ENCODE data around the gene IMMP2L.
"Not testable (repeated sequence)": the region's sequence is repeated elsewhere in the genome, so short reads cannot be mapped to it uniquely, and the experiment has no call there.

Gene IMMP2L

DNA sequence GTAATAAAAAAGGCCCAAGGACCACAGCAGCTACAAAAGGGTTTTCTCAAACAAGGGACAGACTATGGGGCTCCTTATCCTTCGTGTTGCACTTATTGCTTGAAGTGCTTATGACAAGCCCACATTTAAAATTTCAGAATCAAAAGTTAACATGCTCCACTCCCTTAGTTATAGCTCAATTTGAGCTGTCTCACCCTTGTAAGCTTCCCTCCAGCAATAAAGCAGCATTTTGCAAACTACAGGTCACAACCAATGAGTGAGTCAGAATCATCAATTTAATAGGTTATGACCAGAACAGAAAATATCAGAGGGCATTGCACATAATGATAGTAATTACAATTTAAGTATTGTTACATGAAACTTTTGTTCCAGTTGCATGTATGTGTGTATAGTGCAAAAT lies 53.0 kb downstream of the IMMP2L start:
- DNase-seq (ENCODE audit: low spot score): no peak

DNA sequence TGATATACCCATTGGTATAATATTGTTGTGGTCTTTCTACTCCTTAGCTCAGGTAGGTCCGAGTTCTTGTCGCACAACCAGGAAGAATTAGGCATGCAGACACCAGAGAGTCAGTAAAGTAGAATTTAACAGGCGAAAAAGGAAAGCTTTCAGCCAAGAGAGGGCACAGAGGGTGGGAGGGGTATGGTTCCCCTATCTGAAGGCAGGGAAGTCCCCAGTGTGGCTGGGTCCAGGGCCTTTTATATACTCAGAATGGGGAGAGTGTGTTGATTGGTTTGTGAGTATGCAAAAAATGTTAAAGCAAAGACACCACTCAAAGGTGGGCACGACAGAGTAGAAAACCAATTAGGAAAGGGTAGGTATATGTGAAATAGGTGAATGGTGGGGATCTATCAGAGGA lies 53.9 kb downstream of the IMMP2L start:
- DNase-seq (ENCODE audit: low spot score): no peak

DNA sequence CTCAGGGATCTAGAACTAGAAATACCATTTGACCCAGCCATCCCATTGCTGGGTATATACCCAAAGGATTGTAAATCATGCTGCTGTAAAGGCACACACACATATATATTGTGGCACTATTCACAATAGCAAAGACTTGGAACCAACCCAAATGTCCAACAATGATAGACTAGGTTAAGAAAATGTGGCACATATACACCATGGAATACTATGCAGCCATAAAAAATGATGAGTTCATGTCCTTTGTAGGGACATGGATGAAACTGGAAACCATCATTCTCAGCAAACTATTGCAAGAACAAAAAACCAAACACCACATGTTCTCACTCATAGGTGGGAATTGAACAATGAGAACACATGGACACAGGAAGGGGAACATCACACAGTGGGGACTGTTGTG lies 56.9 kb downstream of the IMMP2L start:
- not testable (repeated sequence) for DNase-seq (ENCODE audit: low spot score)

DNA sequence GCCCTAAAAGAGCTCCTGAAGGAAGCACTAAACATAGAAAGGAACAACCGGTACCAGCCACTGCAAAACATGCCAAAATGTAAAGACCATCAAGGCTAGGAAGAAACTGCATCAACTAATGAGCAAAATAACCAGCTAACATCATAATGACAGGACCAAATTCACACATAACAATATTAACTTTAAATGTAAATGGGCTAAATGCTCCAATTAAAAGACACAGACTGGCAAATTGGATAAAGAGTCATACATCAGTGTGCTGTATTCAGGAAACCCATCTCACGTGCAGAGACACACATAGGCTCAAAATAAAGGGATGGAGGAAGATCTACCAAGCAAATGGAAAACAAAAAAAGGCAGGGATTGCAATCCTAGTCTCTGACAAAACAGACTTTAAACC lies 60.5 kb downstream of the IMMP2L start:
- DNase-seq (ENCODE audit: low spot score): not testable (repeated sequence)

DNA sequence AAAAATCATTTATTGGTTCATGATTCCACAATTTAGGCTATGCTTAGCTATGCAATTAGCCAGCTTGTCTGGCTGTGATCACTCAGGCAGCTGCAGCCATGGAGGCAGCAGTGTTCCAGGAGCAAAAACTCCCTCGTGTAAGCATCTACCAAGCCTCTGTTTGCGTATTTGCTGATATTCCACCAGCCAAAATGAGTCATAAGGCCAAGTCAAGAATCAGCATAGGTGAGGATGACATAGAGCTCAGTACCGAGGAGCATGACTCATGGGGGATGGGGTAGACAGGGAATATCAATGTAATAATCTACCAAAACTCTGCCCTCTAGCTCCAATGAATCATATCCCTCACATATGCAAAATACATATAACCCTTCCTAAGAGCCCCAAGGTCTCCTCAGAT lies 63.3 kb downstream of the IMMP2L start:
- no peak for DNase-seq (ENCODE audit: low spot score)

DNA sequence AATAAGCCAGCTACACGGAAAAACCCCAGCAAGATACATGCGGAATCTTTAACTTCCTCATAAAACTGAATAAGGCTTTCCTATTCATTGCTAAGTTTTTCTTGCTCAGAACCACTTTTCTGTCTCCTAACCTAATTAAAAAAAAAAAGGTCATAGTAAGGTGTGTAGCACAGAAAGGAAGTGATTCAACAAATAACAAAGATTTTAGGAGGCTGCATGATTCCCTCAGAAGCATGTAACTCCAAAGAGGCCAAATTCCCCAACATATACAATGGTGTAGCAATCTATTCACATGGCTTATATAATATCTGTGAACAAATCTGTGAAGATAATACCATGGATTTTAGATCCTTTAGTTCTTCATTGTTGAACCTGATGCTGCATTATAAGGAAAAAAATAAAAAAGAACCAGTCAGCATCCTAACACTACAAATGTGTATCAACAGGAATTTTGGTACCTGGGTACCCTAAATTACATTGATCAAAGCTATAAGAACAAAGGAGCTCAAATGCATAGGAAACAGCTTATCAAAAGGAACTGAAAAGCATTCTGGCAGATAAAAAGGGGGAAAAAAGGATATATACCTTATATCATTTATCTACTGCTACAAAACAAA lies 63.8 kb downstream of the IMMP2L start:
- no peak for DNase-seq (ENCODE audit: low spot score)

DNA sequence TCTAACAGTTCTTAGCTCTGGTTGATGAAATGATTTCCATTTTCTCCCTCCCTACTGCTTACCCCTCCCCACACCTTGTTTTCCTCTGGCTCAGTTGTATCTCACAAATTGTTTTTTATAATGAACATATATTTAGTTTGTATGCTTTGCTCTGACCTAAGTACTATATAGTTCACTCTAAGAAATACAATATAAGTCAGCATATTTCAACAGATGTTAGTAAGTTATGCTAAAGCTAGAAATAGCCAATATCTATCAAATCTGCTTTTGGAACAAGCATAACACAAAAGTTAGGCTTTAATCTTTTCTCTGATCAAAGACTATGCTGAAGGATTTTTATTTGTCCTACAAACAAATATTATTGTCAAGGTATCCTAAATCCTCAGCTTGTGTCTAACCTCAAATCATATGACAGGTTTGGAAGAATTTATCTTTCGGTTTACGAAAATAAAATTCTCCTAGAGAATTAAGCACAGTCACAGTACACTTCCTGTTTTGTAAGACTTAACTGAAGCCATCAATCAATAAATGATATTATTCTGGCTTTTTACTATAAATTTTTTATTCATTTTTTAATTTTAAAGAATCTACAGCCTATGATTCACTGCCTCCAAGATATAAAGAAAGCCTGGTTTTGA lies 67.0 kb downstream of the IMMP2L start:
- DNase-seq (ENCODE audit: low spot score): no peak

DNA sequence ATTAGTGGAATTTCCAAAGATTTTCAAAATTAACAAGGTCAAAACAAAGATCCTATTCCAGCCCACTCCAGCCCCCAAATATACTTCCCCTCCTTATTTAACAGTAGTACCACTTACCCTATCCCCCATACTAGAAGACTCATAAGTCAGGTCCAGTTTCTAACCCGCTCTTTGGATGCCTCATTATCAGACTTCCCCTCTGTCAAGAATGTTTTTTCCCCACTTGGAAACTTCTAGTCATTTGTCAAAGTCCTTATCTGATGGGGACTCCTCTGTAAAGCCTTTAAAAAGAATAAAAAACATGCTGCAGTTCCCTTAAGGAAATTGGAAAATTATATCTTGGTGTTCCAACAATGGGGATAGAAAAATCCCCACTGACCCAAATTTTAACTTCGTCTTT lies 70.1 kb downstream of the IMMP2L start:
- no peak for DNase-seq (ENCODE audit: low spot score)

DNA sequence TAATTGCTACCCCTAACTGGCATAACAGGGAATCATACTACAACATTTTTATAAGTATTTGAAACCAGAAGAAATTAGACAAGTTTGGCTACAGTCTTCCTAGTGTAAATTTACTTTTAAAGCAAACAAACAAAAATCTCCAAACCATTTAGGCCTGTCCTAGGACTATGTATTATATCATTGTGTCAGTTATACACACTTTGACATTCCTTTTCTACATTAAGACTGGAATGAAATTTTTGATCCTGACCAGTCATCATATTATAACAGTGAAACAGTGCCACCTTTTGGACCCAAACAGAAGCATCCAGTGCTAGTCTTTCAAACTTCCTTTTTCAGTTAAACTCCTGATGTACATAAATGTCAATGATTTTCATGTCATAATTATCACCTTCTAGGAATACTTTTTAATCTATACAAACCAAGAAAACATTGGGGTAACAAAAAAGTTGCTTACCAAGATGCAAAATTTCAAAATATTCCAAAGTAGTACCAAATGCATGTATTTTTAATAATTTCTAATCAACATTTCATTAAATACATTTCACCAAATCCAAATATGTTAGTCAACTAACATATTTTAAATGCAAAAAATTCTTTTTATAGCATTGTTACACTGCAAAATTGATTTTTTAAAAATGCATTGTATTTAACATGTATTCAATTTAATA lies 75.7 kb downstream of the IMMP2L start:
- DNase-seq (ENCODE audit: low spot score): no peak

DNA sequence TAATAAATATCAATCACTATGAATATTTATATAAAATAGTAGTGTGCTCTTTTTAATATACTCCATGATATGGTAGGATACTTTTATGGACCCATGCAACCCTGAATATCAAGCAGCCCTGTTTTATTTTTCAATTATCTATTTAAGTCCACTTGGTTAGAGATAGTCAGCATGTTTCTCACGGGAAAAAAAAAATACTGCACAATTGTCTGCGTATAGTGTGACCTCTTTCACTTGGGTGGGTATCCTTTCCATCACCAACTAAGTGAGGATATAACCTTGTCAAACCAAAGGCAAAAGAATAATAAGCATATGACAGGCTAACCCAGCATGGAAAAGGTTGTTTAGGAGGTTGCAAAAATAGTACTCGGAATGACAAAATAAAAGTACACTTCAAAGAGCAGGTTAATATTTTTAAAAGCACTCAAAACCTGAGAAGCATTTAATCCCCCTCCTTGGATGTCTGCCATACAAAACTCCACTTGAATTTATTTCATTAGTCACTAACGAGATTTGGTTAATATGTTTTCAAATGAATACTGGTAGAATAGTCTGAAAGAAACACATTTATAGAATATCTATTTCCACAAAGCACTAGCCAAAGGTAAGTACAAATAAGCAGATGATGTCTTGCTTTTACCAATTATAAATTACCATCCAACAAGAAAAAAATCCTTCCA lies 76.5 kb downstream of the IMMP2L start:
- DNase-seq (ENCODE audit: low spot score): no peak

DNA sequence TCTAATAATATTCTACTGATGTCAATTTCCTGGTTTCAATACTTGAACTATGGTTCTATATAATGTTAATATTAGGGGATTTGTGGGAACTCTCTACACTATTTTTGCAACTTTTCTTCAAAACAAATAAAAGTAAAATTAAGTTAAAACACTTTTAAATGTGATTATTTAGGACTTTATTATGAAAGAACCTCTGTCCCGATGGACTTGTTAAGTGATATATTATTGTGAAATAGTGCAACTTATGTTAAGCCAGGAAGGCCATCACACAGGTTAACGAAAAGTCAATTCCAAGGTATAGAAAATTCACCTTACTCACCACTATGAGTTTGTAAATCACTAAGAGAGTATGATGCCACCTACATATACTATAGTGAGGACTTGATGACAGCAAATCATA lies 79.2 kb downstream of the IMMP2L start:
- DNase-seq (ENCODE audit: low spot score): no peak

DNA sequence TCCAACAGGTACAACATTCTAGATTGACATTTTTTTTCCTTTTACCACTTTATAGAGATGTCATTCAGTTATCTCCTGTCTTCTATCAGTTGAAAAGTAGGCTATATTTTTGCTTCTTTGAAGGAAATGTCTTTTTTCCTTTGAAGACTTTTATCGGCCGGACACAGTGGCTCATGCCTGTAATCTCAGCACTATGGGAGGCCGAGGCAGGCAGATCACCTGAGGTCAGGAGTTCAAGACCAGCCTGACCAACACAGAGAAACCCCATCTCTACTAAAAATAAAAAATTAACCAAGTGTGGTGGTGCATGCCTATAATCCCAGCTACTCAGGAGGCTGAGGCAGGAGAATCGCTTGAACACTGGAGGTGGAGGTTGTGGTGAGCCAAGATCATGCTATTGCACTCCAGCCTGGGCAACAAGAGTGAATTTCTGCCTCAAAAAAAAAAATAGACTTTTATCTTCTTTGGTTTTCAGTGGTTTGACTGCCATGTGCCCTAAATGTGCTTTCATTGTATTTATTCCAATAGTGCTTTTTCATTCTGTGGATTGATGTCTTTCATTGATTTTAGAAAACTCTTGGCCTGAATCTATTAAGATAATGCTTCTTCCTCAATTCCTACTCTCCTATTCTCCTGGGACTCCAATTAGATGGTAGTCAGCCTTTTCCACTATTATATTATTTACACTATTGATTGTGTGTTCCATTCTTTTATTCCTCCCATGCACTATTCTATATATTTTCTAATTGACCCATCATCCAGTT lies 84.6 kb downstream of the IMMP2L start:
- no peak for DNase-seq (ENCODE audit: low spot score)

DNA sequence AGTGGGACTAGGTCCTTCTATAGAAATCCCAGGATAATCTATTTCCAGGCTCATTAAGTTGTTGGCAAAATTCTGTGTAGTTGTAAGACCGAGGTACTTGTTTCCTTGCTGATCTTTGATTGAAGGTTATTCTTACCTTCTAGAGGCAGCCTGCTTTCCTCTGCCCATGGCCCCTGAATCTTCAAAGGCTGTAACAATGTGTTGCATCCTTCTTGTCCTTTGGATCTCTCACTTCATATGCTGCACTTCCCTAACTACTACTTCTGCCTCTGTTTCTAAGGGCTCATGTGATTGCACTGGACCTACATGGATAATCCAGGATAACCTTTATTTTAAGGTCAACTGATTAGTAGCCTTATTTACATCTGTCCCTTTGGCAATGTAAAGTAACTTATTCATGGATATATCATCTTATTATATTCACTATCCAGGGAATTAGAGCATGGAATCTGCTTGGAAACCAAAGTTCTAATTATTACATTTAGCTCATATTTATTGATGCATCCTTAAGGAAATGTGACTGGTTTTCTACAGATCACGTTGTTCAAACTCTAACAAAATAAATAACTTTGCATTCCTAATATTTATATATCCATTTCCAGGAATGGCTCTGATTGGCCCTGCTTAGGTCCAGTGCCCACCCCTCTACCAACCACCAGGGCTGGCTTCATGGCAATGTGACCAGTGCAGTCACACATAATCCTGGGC lies 85.6 kb downstream of the IMMP2L start:
- no peak for DNase-seq (ENCODE audit: low spot score)

DNA sequence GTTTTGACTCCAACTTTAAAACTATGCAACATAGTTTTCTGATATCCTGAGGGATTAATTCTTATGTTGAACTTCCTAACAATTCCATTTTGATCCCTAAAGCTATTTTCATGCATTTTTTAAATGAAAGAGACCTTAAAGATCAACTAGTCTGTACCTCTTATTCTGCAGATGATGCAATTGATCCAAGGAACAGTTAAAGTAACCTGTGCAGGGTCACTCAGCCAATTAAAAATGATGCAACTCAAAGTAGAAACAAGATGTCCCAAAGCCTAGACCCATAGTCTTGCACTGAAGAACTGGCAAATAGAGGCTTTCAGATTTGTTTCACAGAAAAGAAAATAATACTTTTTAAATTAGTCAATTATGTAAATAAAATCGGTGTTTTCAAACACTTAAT lies 86.3 kb downstream of the IMMP2L start:
- DNase-seq (ENCODE audit: low spot score): no peak

DNA sequence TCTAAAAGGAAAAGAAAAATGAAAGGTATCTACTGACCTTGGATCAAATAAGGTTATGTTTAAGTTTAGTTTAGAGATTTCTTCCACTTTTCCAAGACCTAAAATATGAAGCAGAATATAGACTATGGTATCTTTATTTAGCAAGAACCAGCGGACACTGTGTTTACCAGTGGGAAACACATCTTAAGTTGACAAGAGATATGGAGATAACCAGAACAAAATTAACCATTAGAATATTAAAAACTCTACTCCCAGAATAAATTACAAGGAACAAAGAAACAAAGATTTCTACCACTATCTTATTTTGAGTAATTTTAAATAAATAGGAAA lies 86.9 kb downstream of the IMMP2L start:
- no peak for DNase-seq (ENCODE audit: low spot score)

DNA sequence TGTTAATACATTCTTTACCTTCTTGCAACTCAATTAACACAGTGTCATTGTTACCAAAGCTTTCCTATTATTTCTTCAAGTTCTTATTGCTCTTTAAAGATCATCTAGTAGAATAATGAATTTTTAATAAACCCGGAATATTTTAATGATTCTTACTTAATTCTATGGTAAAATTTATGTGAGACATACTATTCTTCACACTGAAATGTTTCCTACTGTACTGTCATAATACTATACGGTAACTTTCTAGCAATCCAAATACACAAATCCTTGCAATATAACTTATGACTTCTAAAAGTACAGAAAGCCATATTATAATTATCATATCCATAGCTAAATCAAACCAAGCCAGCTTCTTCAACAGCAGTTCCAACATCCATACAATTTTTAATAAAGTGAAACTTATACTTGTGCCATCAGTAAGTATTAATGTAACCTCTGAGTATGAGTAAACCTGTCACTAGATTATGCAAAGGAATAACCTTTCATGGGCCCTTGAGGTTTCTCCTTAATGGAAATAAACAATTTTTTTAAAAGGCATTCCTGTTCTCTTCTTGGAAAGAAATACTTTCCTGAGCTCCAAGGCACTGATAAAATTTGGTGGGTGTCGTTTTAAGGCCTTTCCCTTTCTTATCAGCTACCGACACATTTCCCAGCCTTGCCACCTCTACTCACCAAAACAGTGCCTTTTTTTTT lies 87.4 kb downstream of the IMMP2L start:
- no peak for DNase-seq (ENCODE audit: low spot score)

DNA sequence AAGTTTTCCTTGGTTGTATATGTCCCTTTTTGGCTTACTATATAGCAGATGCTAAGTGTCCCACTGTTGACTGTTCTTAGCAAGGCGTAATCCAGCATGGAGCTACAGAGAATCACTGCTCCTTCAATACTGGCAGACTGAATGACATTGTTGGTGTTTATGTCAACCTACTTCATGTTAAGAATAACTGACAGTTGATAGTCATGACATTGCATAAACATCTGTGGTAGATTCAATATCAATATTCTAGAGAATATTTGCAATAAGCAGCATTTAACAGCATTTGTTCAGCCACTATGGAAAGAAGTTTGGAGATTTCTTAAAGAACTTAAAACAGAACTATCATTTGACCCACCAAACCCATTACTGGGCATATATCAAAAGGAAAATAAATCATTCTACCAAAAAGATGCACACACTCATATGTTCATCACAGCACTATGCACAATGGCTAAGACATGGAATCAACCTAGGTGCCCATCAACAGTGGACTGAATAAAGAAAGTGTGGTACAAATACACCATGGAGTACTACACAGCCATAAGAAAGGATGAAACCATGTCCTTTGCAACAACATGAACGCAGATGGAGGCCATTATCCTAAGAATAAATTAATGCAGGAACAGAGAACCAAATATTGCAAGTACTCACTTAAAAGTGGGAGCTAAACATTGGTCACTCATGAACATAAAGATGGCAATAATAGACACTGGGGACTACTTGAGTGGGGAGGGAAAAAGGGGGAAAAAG lies 88.7 kb downstream of the IMMP2L start:
- no peak for DNase-seq (ENCODE audit: low spot score)

DNA sequence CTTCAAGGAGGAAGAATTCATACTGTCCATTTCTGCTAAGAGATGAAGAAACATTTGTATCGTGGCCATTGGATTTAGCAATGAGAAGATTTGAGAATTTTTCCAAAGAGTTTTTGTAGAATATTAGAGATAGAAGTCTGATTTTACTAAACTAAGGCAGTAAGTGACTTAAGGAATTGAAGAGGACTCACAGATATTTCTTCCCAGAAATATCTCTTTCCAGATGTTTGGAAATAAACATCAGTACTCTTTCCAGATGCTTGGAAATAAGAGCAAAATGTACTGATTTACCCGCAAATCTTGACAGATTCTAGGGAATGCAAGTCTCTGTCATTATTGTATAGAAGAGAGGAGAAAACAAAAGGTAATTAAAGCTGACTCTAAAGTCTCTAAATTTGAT lies 91.3 kb downstream of the IMMP2L start:
- no peak for DNase-seq (ENCODE audit: low spot score)

DNA sequence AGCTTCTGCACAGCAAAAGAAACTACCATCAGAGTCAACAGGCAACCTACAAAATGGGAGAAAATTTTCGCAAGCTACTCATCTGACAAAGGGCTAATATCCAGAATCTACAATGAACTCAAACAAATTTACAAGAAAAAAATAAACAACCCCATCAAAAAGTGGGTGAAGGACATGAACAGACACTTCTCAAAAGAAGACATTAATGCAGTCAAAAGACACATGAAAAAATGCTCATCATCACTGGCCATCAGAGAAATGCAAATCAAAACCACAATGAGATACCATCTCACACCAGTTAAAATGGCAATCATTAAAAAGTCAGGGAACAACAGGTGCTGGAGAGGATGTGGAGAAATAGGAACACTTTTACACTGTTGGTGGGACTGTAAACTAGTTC lies 92.4 kb downstream of the IMMP2L start:
- not testable (repeated sequence) for DNase-seq (ENCODE audit: low spot score)

DNA sequence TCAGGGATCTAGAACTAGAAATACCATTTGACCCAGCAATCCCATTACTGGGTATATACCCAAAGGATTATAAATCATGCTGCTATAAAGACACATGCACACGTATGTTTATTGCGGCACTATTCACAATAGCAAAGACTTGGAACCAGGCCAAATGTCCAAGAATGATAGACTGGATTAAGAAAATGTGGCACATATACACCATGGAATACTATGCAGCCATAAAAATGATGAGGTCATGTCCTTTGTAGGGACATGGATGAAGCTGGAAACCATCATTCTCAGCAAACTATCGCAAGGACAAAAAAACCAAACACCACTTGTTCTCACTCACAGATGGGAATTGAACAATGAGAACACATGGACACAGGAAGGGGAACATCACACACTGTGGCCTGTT lies 96.5 kb downstream of the IMMP2L start:
- not testable (repeated sequence) for DNase-seq (ENCODE audit: low spot score)
